Activated naive CD4-positive, alpha-beta T cell (primary cell): ENCODE results near the gene CNIH3.

Source experiments
- DNase-seq, 4 experiments: peaks; one replicate each; lab custom pipeline; 2025; lab: John Stamatoyannopoulos, UW

The CNIH3 gene

GRCh38 chr1:224745394-224745793, 129.3 kb downstream of the CNIH3 start:
- no peak for DNase-seq

- DNase-seq, result no peak
Observed at GRCh38 chr1:224745924-224746323, 129.8 kb downstream of the CNIH3 start.

- DNase-seq, result no peak
Observed at GRCh38 chr1:224747578-224747977, 131.5 kb downstream of the CNIH3 start.

DNA sequence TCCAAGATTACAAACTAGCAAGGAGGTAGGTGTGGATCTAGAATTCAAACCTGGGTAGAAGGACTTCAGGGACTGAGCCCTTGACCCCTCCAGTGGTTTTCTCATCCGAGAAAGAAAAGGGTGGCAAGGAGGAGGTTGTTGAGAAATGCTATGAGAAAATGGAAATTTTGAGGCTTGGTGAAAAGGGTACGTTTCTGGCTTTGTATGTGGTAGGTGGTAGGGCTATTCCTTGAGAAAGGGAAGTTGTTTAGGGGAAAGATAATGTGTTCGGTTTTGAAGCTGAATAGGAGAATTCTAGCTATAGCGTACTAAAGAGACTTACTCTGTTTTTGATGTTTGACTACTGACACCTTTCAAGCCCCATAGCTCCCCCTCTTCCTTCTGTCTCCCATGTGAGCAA, 133.8 kb downstream of the CNIH3 start:
- DNase-seq, result no peak

DNA sequence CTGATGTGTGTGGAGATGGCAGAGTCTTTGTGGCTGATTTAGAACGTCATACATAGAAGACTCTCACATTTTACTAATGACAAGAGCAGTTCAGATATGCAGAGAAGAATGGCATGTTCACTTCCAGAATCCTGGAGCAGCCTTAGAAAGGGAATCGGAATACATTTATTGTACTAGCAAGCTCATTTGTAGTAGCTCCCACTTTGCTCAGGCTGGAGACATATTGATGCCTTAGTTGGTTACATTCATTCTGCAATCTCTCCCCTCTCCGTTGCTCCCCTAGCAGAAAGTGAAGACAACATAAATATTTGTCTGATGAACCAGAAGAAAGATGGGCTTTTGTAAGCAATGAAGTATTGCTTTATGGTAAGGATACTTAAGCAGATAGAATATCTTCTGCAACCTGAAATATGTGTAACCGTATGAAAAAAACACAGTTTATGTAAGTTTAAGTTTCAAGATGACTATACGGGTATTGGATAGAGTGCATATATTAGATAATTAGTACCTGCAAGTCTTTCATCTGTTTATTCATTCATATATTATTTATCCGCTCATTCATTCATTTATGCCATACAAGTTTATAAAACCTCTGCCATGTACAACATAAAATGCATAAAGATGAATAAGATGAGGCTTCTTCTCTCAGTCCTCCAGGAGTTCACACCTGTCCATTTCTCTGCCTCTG, 135.7 kb downstream of the CNIH3 start:
- DNase-seq, result no peak

GRCh38 chr1:224753491-224753890, 137.4 kb downstream of the CNIH3 start:
- DNase-seq, result no peak

DNA sequence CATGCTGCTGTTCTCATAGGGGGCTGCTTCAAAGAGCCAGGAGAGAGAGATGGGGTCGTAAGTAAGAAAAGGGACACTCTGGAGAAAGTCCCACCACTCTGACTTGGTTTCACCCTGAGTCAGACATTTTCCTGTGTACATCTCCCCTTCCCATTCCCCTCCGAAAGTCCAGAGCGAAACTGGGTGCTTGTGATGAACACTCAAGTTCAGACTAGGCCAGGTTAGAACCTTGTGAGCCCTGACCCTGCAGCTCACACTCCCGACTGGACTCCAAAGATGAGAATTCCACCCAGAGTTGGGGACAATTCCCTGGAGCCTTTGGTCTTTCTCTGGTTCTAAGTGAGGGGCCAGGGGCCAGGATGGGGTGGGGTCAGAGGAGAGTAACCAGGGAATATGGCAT, 139.5 kb downstream of the CNIH3 start:
- no peak for DNase-seq

GRCh38 chr1:224757508-224757907, 141.4 kb downstream of the CNIH3 start:
- DNase-seq, result no peak

GRCh38 chr1:224759135-224759534, 143.0 kb downstream of the CNIH3 start:
- DNase-seq, result no peak

GRCh38 chr1:224759681-224760091, 143.6 kb downstream of the CNIH3 start:
- no peak for DNase-seq

- no peak for DNase-seq
Observed at GRCh38 chr1:224760163-224760562, 144.0 kb downstream of the CNIH3 start.

DNA sequence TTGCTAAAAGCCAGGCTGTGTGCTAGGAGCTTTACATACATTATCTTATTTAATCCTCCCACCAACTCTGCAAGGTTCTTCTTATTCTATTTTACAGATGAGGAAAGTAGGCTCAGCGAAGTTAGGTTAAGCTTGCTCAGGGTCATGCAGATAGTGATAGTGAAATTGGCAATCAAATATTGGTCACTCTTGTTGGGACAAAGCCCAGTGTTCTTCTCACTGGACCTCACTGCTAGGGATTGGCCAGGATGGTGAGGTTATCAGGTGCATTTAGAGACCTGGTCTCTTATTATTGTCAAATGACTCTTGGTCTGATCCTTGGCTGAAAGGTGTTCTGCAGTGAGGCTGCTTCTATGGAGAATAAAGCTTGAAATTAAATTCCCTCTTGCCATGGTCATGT, 145.1 kb downstream of the CNIH3 start:
- no peak for DNase-seq

DNA sequence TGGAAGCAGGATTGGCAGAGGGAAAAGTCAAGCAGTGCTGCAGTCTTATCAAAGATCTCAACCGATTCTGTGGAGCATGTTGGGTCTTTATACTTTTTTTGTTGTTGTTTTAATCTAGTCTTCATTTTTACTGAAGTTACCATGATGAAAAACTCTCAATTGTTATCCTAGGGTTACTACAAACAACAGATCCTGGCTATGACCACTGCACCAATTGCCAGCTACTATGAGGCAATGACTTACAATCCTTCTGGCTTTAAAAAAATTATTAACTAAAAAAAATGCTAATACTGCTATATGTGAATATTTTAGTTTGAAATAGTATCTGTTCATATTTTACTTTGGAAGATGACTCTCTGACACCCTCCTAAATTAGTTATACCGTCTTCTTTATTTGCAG, 145.9 kb downstream of the CNIH3 start:
- DNase-seq, result no peak

- DNase-seq, result no peak
Observed at GRCh38 chr1:224762701-224763100, 146.6 kb downstream of the CNIH3 start.

DNA sequence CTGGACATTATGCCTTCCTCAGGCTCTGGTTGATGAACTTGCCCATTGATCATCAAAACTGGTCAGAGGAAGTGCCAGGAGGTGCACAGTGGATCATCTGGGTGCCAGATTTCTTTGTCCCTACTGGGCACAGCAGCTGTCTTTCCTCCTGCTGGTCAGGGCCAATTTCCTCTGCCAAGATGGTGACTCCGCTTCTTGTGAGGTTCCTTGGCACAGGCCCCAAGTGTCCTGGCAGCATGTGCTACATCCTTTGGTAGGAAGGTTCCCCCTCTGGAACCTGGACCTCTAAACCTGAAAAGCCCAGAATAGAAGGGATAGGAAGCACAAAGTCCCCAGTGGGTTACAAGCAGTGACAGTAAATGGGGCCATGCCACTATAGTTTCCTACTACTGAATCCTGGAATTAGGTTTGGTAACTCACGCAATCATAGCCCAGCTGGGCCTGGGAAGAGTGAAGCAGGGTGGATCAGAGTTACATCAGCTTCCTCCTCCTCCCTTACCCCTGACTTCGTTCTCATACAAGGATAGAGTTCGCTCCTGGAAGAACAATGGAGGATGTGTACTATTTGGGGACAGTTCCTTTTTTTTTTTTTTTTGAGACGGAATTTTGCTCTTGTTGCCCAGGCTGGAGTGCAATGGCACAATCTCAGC, 147.1 kb downstream of the CNIH3 start:
- DNase-seq, result no peak

DNA sequence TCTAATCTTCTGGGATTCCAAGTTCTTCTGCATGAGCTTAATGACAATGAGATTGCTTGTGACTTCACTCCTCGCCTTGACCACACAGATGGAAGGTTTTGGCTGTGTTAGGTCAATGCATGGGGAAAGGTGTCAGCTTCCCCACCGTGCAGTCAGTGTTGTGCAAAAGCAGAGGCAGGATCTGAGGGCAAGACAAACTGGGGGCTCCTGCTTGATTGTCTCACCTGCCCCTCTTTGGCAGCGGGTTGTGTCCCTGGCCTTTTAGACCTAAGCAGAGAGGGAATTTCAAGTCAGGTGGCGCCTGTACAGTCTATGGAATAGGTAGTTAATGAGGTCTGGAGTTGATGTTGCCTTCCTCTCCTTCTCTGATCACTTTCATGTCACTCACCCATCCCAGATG, 150.1 kb downstream of the CNIH3 start:
- DNase-seq, result no peak

GRCh38 chr1:224767031-224767430, 150.9 kb downstream of the CNIH3 start:
- no peak for DNase-seq

GRCh38 chr1:224767676-224768075, 151.6 kb downstream of the CNIH3 start:
- DNase-seq, result no peak

DNA sequence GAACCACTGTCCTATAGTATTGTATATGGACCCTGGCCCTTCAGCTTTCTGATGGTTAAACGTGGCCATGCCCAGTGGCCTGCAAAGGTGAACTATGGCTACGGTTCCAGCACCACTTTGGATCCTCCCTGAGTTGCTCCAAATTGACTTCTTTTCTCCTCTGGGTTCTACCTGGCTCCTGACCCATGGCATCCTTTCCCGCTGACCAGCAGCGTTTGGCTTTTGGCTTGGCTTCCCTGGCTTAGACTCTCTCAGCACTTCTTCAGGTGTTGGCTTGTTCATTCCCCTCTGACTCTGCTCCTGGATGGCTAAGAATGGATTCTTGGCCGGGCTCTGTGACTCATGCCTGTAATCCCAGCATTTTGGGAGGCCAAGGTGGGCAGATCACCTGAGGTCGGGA, 152.9 kb downstream of the CNIH3 start:
- no peak for DNase-seq

- DNase-seq, result no peak
Observed at GRCh38 chr1:224769452-224770335, 153.6 kb downstream of the CNIH3 start.

GRCh38 chr1:224770336-224770693, 154.2 kb downstream of the CNIH3 start:
- DNase-seq, result no peak

GRCh38 chr1:224773646-224774045, 157.5 kb downstream of the CNIH3 start:
- DNase-seq, result no peak

DNA sequence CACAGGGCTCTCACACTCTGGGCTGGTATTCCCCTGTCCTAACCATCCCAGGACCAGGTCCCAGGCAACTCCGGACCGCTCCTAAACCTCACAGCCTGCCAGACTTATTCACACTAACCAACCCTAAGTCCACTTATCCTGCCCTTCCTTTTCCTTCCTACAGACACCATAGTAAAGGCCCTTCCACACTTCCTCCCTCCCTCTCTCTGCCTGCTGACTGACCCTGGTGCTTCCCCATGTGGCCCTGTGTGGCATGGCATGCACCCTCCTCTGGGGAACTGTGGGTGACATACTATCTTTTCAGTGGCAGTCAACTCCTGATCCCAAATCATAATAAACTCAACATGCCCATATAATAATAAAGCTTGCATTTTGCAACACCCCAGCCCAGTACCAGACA, 158.3 kb downstream of the CNIH3 start:
- no peak for DNase-seq
